ENCODE data around the gene KRT6C. TPM values are rescaled to one million over a fixed set of nuclear protein-coding genes. Genes with fewer than 3 reads are reported as not detected.
A peak's percentile ranks its signal among the peaks of the same experiment; 100 is the strongest.
"Not testable (repeated sequence)": the region's sequence is repeated elsewhere in the genome, so short reads cannot be mapped to it uniquely, and the experiment has no call there.

The KRT6C gene
- total RNA-seq, 1 experiment from 2014 or later: not detected

GRCh38 chr12:52499806-52500560, 26.4 kb upstream of the KRT6C start:
- peak; percentile 69 for DNase-seq (ENCODE audit: low read depth)

DNA sequence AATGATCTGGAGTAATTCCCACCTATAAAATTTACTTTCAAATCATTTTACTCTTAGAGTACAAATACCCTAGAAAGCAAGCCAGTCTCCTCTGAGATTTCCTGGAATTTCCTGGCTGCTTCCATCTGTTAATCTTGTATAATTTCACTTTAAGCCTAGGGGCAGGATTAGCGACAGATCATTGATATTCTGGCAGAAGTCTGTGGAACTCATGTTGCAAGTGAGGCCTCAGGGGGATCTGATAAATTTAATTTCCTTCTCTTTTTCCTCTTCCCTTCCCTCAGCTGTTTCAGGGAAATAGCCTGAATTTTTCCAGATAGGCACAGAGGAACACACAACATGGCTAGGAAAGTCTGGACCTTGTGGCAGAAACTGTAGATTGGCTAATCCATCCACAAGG, 25.3 kb upstream of the KRT6C start:
- no peak for DNase-seq (ENCODE audit: low read depth)

GRCh38 chr12:52497975-52498374, 24.4 kb upstream of the KRT6C start:
- no peak for DNase-seq (ENCODE audit: low read depth)

DNA sequence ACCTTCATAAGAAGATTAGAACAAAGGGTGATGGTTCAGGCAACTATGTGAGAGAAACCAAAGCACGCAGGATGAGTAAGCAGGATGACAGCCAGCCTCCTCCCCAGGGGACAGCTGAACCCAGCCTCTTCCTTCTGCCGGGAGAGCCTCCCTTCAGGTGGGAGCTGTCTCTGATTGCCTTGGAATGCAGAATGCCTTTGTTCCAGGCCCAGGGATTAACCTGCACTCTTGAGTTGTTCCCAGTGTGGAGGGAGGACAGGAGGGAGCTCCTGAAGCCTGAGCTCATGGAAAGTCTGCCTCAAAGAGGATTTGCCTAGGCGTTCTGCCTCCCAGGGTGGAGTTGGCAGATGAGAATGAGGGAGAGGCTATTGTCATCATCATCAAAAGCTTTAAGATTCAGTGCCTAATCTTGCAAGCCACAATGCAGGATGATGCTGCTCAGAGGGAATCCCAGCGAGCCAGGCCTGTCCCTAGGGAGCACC, 23.0 kb upstream of the KRT6C start:
- DNase-seq (ENCODE audit: low read depth): peak; percentile 92

DNA sequence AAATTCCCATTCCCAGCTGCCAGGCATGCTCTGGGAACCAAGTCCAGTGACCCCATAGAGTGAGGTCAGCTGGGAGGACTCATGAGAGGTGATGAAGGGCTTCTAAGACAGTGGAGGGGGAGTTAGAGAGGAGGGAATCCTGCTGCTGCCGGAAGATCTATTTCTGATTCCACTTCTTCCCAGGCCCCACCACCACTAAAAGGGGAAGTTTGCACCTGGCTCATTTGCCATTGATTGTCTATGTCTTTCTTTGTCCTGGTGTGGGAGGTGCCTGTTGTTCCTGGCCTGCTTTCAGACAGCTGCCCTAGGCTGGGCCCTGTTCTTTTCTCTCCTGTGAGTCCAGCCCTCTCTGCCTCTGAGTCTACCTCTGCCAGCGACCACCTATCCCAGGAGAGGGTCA, 22.4 kb upstream of the KRT6C start:
- peak; percentile 71 for DNase-seq (ENCODE audit: low read depth)

GRCh38 chr12:52495389-52495788, 21.8 kb upstream of the KRT6C start:
- DNase-seq (ENCODE audit: low read depth): peak; percentile 71

DNA sequence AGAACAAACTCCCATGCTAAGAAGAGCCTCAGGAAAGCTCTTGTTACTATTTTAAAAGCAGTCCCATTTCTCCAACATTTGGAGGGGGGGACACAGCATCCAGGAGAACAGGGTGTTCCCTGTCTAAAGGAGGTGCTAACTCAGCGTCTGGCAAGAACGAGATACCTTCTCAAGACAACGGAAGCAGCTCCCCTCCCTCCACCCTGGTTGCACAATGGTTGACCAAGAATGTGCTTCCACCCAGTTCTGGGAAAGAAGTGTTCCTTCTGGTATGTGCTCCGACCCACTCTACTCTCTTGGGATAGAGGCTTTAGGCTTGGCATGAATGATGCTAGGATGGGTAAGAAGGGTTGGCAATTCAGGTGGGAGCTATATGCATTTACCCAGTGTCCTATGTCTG, 20.9 kb upstream of the KRT6C start:
- DNase-seq (ENCODE audit: low read depth): peak; percentile 84

DNA sequence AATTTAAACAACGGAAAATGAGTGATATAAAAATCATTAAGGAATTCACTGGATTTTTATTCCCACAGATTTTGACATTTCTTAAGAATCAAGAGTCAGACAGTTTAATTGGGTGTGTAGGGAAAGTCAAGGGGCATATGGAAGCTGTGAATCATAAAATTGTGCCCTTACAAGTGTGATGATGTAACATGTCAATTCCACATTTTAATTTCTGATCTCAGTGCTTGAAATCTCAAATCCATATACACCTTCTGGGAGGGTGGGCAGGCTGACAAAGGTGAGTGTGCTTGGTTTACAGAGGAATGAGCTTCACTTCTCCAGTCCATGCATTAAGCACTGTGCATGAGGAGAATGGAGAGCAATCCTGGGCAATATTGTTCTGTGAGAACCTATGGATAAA, 20.5 kb upstream of the KRT6C start:
- DNase-seq (ENCODE audit: low read depth): no peak

DNA sequence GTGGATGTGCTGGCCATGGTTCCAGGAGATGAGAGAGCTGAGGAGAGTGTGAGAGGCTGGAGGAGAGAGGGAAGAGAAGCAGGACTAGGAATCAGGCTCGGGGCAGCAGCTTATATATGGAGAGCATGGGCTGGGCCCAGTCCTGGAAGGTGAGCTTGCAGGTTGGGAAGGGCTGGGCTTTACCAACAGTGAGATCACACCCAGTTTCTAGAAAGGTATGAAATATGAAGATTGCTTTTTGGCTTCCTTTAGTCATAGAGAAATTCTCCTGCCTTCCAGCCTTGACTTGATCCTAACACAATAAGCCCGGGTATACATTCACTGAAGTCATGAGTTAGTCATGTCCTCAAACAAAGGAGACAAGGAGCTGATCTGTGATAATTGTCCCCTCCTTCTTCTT, 19.6 kb upstream of the KRT6C start, which contains the start of gene KRT6A:
TSS of gene KRT6A (minus strand) at position 86 of the 400 bp plus-strand sequence. CDS start at position 17, 69 bp downstream.
- DNase-seq (ENCODE audit: low read depth): no peak

GRCh38 chr12:52492405-52492804, 18.8 kb upstream of the KRT6C start:
- DNase-seq (ENCODE audit: low read depth): not testable (repeated sequence)

- not testable (repeated sequence) for DNase-seq (ENCODE audit: low read depth)
These were observed 17.9 kb upstream of the KRT6C start for GRCh38 chr12:52491495-52491894.

DNA sequence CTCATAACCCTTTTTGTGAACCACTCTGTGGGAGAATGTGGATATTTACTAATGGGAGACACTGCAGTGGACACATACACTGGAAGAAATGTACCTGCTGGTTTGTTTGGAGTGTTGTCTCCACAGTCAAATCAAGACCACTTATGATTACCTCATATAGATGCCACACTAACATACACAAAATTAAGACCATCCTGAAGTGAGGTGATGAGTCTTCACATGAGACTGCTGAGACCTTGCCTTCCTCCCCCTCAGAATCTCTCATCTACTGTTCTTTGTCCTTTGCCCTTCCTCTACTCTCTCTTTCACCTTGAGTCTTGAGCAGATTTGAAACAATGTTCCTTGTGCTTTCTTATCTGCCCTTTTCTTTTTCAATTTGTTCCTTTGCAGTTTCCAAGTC, 15.1 kb upstream of the KRT6C start:
- DNase-seq (ENCODE audit: low read depth): no peak

DNA sequence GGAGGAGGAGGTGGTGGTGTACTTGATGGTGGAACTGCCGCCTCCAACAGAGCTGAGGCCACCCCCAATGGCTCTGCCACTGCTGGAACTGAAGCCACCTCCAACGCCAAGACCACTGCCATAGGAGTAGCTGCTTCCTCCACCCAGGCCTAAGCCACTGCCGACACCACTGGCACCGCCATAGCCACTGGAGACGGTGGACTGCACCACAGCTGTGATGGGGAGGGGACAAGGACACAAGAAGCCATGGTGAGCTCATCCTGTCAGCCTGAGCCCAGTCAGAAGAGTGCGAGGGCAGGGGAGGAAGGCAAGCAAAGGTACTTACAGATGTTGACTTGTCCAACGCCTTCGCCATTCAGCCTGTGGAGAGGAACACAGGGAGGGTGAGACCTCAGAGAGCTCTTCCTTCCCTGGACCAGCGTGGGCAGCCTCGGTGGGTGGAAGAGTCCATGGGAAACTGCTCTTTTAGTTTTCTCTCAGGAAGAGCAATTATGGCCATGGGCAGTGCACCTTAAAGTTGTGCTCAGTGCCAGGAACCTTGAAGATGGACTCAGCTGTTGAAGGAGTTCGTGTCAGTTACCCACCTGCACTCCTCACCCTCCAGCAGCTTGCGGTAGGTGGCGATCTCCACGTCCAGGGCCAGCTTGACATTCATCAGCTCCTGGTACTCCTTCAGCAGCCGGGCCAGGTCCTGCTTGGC, 14.3 kb upstream of the KRT6C start:
- DNase-seq (ENCODE audit: low read depth): not testable (repeated sequence)

DNA sequence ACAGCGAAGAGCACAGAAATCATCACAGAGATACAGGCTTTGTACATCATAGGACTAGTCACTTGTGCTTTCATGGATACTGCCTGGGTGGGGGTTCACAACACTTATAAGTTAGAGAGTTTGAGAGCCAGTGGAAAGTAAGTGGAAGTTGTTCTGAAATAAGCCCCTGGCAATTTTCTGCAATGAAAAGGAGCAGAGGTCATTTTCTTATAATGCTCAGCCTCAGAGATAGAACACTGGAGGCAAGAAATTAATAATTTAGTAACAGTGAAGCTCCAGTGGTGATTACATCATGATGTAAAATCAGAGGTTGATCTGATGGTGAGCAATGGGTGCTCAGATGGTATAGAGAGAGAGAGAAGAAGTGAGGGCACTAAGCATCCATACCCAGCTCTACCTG, 13.6 kb upstream of the KRT6C start:
- no peak for DNase-seq (ENCODE audit: low read depth)

DNA sequence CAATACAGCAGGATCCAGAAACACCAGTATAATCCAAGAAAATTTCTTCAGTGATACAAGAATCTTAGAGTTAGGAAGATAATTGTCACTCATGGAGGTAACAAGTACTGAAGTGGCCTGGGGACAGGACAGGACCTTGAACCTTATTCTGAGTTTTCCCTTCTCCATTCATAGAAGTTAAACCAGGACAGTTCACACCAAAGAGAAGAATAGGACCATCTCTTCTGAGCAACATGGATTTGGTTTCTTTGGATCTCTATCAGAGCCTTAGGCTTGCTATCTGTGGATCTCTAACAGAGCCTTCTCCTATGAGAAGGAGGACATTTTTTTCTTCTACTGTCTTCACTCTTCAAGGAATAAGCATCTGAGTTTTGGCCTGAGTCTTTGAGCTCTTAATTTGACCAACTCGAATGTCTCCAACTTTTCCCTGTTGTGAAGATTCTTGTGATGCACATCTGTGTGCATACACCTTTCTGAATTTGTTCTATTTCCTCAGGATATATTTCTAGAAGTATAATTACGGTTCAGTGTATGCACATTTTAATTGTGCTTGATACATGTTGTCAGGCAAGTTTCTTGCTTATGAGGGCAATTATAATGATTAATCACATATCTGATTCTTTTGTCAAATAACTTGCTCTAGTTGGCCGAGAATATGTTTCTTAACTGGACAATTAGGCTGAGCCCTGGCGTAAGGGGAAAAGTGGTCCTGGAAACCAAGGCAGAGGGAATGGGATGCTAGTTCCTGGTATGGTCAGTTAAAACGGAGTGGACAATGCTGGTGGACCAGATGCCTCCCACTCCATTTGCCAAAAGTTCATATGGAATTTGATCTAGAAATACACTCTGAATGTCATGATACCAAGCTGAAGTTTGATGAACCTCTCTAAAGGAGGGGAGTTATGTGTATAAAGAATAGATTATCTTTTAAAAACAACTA, 12.8 kb upstream of the KRT6C start:
- no peak for DNase-seq (ENCODE audit: low read depth)

DNA sequence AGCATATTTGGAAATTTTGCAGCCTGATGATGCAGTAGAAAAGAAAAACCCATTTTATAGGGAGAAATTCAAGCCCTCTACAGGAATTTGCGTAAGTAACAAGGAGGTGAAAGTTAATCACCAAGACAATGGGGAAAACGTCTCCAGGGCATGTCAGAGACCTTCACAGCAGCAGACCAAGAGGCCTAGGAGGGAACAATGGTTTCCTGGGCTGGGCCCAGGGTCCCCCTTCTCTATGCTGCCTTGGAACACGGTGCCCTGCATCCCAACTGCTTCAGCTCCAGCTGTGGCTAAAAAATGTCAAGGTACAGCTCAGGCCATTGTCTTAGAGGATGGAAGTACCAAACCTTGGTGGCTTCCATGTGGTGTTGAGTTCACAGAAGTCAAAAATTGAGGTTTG, 6.5 kb upstream of the KRT6C start:
- DNase-seq (ENCODE audit: low read depth): no peak

GRCh38 chr12:52477651-52478050, 4.0 kb upstream of the KRT6C start:
- DNase-seq (ENCODE audit: low read depth): no peak

DNA sequence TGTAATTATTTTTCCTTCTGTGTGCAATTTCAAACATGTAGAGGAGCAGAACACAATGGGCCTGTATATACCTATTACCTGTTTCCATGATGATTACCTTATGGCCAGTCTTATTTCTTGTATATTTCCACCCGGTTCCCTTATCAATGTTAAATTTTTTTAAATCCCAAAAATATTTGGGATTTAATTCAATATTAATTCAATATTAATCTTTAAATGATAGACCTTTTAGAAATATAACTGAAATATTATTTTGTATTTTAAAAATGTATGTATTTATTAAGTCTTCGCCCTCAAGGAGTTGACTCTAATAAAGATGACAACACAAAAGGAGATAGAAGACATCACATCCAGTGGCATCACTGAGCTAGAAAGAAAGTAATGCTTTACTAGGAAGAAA, 607 bp upstream of the KRT6C start:
- no peak for DNase-seq (ENCODE audit: low read depth)

GRCh38 chr12:52469853-52470252, 3.8 kb downstream of the KRT6C start:
- DNase-seq (ENCODE audit: low read depth): no peak

DNA sequence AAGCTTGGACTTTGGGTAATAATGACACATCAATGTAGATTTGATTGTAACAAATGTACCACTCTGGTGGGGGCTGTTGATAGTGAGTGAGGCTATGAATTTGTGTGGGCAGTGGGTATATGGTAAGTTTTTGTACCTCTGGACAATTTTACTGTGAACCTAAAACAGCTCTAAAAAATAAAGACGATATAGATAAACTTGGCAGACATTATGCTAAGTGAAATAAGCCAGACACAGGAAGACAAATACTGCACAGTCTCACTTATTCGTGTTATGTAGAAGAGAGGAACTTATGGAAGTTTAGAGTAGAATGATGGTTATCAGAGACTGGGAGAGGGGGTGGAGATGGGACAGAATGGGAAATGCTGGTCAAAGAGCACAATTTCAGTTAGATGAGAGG, 8.7 kb downstream of the KRT6C start:
- DNase-seq (ENCODE audit: low read depth): no peak

DNA sequence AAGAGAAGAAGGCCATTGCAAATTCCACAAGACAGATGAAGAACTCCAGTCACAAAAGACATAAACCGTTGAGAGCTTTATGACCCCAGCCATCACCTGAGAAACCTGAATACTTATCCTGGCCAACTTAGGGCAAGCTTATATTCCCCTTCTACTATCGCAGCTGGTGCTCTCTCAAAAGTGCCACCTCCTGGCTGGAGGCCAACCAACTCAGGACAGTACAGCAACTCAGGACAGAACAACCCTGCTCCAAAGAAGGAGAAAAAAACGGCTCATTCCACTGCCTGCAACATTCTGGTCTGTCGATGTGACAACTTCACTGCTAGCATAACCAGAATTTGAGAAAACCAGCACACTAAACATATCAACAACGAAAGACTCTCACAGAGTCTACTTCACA, 11.9 kb downstream of the KRT6C start:
- DNase-seq (ENCODE audit: low read depth): no peak

DNA sequence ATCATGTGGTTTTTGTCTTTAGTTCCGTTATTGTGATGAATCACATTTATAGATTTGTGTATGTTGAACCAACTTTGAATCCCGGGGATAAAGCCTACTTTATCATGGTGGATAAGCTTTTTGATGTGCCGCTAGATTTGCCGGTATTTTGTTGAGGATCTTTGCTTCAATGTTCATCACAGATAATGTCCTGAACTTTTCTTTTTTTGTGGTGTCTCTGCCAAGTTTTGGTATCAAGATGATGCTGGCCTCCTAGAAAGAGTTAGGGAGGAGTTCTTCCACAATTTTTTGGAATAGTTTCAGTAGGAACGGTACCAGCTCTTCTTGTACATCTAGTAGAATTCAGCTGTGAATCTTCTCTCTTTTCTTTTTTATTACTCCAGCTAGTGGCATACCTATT, 14.7 kb downstream of the KRT6C start:
- DNase-seq (ENCODE audit: low read depth): no peak

Data from LHCN-M2 (cell line).